SJCRH30 (cell line): Measurements from ENCODE around the gene FHIT. TPM values are rescaled to one million over a fixed set of nuclear protein-coding genes. Genes with fewer than 3 reads are reported as not detected.
"Not testable (repeated sequence)": the region's sequence is repeated elsewhere in the genome, so short reads cannot be mapped to it uniquely, and the experiment has no call there.

Experiments used
- DNase-seq, 2 experiments: peaks; one replicate each; pipeline ENCODE4 v3.0.0-alpha.2; 2015 to 2020
- H3K27ac ChIP-seq: fragments of 250-450 bp; sonication (Bioruptor Pico); 2 replicates; pipeline ENCODE4 v1.5.1; 2020; ENCODE audit warnings: mild to moderate bottlenecking, moderate library complexity
- H3K27me3 ChIP-seq: fragments of 250-450 bp; sonication (Bioruptor Pico); 2 replicates; pipeline ENCODE4 v1.5.1; 2020; ENCODE audit warnings: mild to moderate bottlenecking, moderate library complexity
- H3K36me3 ChIP-seq: fragments of 250-450 bp; sonication (Bioruptor Pico); 2 replicates; pipeline ENCODE4 v1.5.1; 2020; ENCODE audit warnings: mild to moderate bottlenecking, moderate library complexity
- H3K4me1 ChIP-seq: fragments of 250-450 bp; sonication (Bioruptor Pico); 2 replicates; pipeline ENCODE4 v1.5.1; 2020; ENCODE audit warnings: mild to moderate bottlenecking, moderate library complexity
- H3K4me3 ChIP-seq: fragments of 250-450 bp; sonication (Bioruptor Pico); 2 replicates; pipeline ENCODE4 v1.5.1; 2020; ENCODE audit warnings: mild to moderate bottlenecking, moderate library complexity
- H3K9me3 ChIP-seq: fragments of 250-450 bp; sonication (Bioruptor Pico); replicated peaks from 2 replicates; pipeline ENCODE4 v1.5.1; 2020; ENCODE audit warnings: mild to moderate bottlenecking, moderate library complexity
- total RNA-seq: library from RNA; depleted of rRNA; stranded (reverse); fragments of >200 nt; shearing (Covaris generic); gene quantifications from 2 replicates; pipeline ENCODE4 v1.2.3, GENCODE V29; 2014

FHIT gene
- total RNA-seq, 1 experiment from 2014 or later = 2.2 TPM

GRCh38 chr3:60574046-60574769 is 677.0 kb downstream of the FHIT start:
- H3K4me1 ChIP-seq = no peaks in the 10 kb centered on the region
- H3K27me3 ChIP-seq = no peaks in the 10 kb centered on the region
- no peak for DNase-seq
- H3K27ac ChIP-seq = no peak overlapping the region
- no peaks in the 10 kb centered on the region for H3K36me3 ChIP-seq
- H3K9me3 ChIP-seq = no peaks in the 10 kb centered on the region
- H3K4me3 ChIP-seq = no peak overlapping the region

- Histone ChIP-seq H3K27ac (no peak overlapping the region), H3K36me3 (no peaks in the 10 kb centered on the region)
- DNase-seq = no peak
These were observed 677.8 kb downstream of the FHIT start for GRCh38 chr3:60573494-60573893.

GRCh38 chr3:60571511-60571910 is 679.7 kb downstream of the FHIT start:
- Histone ChIP-seq H3K4me1 (no peaks in the 10 kb centered on the region), H3K9me3 (no peaks in the 10 kb centered on the region), H3K4me3 (no peak overlapping the region), H3K27ac (no peak overlapping the region), H3K36me3 (no peaks in the 10 kb centered on the region), H3K27me3 (no peaks in the 10 kb centered on the region)
- no peak for DNase-seq

More at GRCh38 chr3:60573494-60573893, 677.8 kb downstream of the FHIT start:
- no peaks in the 10 kb centered on the region for H3K4me1 ChIP-seq
- no peak overlapping the region for H3K4me3 ChIP-seq
- no peaks in the 10 kb centered on the region for H3K9me3 ChIP-seq
- H3K27me3 ChIP-seq = no peaks in the 10 kb centered on the region

DNA sequence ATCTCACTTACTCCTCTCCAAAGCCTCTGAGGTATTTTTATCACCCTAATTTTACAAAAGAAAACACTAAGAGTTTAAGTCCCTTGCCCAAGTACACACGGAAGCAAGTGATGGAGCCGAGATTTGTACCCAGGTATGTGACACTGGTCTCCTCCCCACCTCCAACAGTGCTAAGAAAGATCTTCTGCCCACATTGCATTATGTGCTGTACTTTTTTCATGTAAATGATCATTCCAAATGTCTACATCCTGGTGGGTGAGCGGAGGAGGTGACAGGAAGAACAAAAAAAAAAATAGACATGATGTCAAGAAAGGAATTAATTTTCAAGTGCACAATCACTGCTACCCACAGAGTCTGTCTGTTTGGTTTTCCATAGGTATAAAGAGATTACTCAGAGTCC is 694.1 kb downstream of the FHIT start:
- Histone ChIP-seq H3K27ac (no peak overlapping the region), H3K27me3 (no peaks in the 10 kb centered on the region), H3K9me3 (no peaks in the 10 kb centered on the region), H3K4me1 (no peaks in the 10 kb centered on the region), H3K4me3 (no peak overlapping the region), H3K36me3 (no peaks in the 10 kb centered on the region)
- no peak for DNase-seq

DNA sequence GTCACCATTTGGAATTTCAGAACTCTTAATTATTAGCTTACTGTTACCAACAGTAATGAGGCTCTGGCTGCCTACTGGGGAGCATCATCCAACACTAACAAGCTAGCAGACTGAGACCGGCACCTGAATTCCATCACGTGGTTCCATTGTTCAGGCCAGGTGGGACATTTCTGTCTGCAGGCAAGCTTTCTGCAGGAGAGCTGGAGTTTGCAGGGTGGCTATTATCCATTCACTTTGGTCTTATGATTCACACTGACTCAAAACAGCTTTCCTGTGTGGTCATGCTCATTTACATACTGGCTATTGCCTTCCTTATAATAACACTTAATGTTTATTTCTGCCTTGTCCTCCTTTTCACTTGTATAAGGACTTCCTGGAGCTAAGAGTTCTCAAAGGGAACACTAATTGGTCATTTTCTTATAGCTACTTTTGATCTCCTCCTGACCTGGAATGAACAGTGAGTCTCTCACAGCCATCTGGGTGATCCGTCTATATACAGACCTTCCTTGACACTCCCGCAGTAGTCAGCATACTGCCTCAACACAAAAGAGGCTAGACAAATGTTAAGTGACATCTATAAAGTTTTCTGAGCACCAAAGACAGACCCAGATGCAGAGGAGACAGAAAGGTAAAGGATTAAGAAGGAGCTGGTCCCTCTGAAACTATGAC is 695.4 kb downstream of the FHIT start:
- Histone ChIP-seq H3K4me1 (no peaks in the 10 kb centered on the region), H3K9me3 (no peaks in the 10 kb centered on the region), H3K27ac (no peak overlapping the region), H3K4me3 (no peak overlapping the region), H3K36me3 (no peaks in the 10 kb centered on the region), H3K27me3 (no peaks in the 10 kb centered on the region)
- no peak for DNase-seq

GRCh38 chr3:60553144-60553543 is 698.1 kb downstream of the FHIT start:
- Histone ChIP-seq H3K4me1 (no peaks in the 10 kb centered on the region), H3K27ac (no peak overlapping the region), H3K4me3 (no peak overlapping the region), H3K36me3 (no peaks in the 10 kb centered on the region), H3K27me3 (no peaks in the 10 kb centered on the region), H3K9me3 (no peaks in the 10 kb centered on the region)
- no peak for DNase-seq

- Histone ChIP-seq H3K27ac (no peak overlapping the region), H3K9me3 (no peaks in the 10 kb centered on the region), H3K4me3 (no peak overlapping the region), H3K4me1 (no peaks in the 10 kb centered on the region), H3K27me3 (no peaks in the 10 kb centered on the region), H3K36me3 (no peaks in the 10 kb centered on the region)
- no peak for DNase-seq
These were observed 698.7 kb downstream of the FHIT start for GRCh38 chr3:60552581-60552980.

GRCh38 chr3:60551455-60552209 is 699.6 kb downstream of the FHIT start:
- no peaks in the 10 kb centered on the region for H3K27me3 ChIP-seq
- H3K4me3 ChIP-seq = no peak overlapping the region
- H3K36me3 ChIP-seq = no peaks in the 10 kb centered on the region
- no peak overlapping the region for H3K27ac ChIP-seq
- H3K9me3 ChIP-seq = no peaks in the 10 kb centered on the region
- no peak for DNase-seq
- no peaks in the 10 kb centered on the region for H3K4me1 ChIP-seq

GRCh38 chr3:60549863-60550262 is 701.4 kb downstream of the FHIT start:
- no peak for DNase-seq
- Histone ChIP-seq H3K4me3 (no peak overlapping the region), H3K27me3 (no peaks in the 10 kb centered on the region), H3K36me3 (no peaks in the 10 kb centered on the region), H3K27ac (no peak overlapping the region), H3K4me1 (no peaks in the 10 kb centered on the region), H3K9me3 (no peaks in the 10 kb centered on the region)

- Histone ChIP-seq H3K9me3 (no peaks in the 10 kb centered on the region), H3K4me3 (no peak overlapping the region), H3K36me3 (no peaks in the 10 kb centered on the region), H3K27me3 (no peaks in the 10 kb centered on the region), H3K4me1 (no peaks in the 10 kb centered on the region), H3K27ac (no peak overlapping the region)
- DNase-seq = no peak
These were observed 708.3 kb downstream of the FHIT start for GRCh38 chr3:60542995-60543394.

DNA sequence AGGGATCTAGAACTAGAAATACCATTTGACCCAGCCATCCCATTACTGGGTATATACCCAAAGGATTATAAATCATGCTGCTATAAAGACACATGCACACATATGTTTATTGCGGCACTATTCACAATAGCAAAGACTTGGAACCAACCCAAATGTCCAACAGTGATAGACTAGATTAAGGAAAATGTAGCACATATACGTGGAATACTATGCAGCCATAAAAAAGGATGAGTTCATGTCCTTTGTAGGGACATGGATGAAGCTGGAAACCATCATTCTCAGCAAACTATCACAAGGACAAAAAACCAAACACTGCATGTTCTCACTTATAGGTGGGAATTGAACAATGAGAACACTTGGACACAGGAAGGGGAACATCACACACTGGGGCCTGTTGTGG is 711.9 kb downstream of the FHIT start:
- not testable (repeated sequence) for DNase-seq

GRCh38 chr3:60536420-60536819 is 714.8 kb downstream of the FHIT start:
- Histone ChIP-seq H3K4me1 (no peaks in the 10 kb centered on the region), H3K9me3 (no peaks in the 10 kb centered on the region), H3K27me3 (no peaks in the 10 kb centered on the region), H3K36me3 (no peaks in the 10 kb centered on the region), H3K27ac (no peak overlapping the region), H3K4me3 (no peak overlapping the region)
- DNase-seq = no peak

More for the DNA sequence above, 711.9 kb downstream of the FHIT start:
- not testable (repeated sequence) for H3K27me3 ChIP-seq, H3K4me1 ChIP-seq, H3K4me3 ChIP-seq, H3K9me3 ChIP-seq, H3K27ac ChIP-seq, H3K36me3 ChIP-seq

DNA sequence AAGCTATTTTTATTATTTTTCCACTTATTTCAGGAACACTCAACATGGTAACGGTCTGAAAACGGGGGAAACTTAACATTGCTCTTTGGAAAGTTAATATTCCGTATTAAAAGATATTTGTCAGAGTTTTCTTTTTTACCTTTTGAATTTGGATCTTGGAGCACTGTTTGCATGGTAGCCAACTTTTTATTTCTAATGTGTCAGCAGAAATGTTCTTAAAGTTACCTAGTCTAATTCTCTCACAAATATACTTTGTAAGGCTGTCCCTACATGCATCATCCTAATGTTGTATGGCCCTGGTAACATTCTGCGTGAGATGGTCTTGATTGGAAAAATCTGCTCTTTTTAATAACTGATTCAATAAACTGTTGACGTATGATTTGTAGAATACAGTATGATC is 719.5 kb downstream of the FHIT start:
- H3K4me3 ChIP-seq = no peak overlapping the region

GRCh38 chr3:60528651-60529050 is 722.6 kb downstream of the FHIT start:
- no peaks in the 10 kb centered on the region for H3K4me1 ChIP-seq
- no peaks in the 10 kb centered on the region for H3K36me3 ChIP-seq
- H3K4me3 ChIP-seq = no peak overlapping the region
- H3K27ac ChIP-seq = no peak overlapping the region
- H3K27me3 ChIP-seq = no peaks in the 10 kb centered on the region
- H3K9me3 ChIP-seq = no peaks in the 10 kb centered on the region
- no peak for DNase-seq

More for the DNA sequence above, 719.5 kb downstream of the FHIT start:
- Histone ChIP-seq H3K9me3 (no peaks in the 10 kb centered on the region), H3K27ac (no peak overlapping the region), H3K36me3 (no peaks in the 10 kb centered on the region), H3K27me3 (no peaks in the 10 kb centered on the region), H3K4me1 (no peaks in the 10 kb centered on the region)
- DNase-seq = no peak

DNA sequence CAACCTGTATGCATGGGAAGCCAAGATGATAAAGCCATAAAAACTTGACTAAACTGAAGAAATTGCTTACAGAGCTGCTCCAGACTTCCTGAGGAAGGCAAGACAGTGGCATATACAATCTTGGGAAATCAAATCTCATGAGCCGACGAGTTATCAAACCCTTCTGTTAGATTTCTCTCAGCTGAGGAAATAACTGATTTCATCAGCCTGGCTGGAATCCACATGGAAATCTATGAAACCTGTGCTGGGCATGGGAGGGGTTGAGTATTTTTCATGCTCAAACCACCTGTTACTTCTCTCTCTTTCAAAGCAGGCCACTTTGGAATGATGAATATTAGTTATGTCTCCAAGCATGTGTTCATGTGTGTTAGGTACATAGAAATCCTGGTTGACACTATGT is 727.7 kb downstream of the FHIT start:
- Histone ChIP-seq H3K27ac (no peak overlapping the region), H3K36me3 (no peaks in the 10 kb centered on the region), H3K4me1 (no peaks in the 10 kb centered on the region), H3K27me3 (no peaks in the 10 kb centered on the region), H3K9me3 (no peaks in the 10 kb centered on the region), H3K4me3 (no peak overlapping the region)
- DNase-seq = no peak
